ENCODE results near the gene C14orf132.

C14orf132 gene

GRCh38 chr14:96038920-96039632 lies at the start of gene C14orf132:
Gene C14orf132 (plus strand): TSS chr14:96039362. CDS start chr14:96039501, 139 bp downstream.
- Histone ChIP-seq H3F3A (ENCODE audit: insufficient read depth, low read length) (no peaks in the 10 kb centered on the region; the same call in 1 of the 2 replicates), H3K4me3 (ENCODE audit: low read depth, low read length, poor library complexity, severe bottlenecking) (peak within 1 kb of the TSS; percentile 73), H3K79me2 (ENCODE audit: insufficient read depth, low read length) (no peaks in the 10 kb centered on the region), H3K4me2 (ENCODE audit: low read length) (peak within 1 kb of the TSS; percentile 84), H3K27ac (ENCODE audit: low read depth, low read length, poor library complexity, severe bottlenecking) (no peak within 1 kb of the TSS), H3K9me2 (ENCODE audit: low read depth, low read length) (no peaks in the 10 kb centered on the region), H3K36me3 (ENCODE audit: insufficient read depth, low read length) (no peaks in the 10 kb centered on the region), H4K20me1 (ENCODE audit: insufficient read depth, low read length) (no peaks in the 10 kb centered on the region), H3K27me3 (ENCODE audit: insufficient read depth, low read length) (no peaks in the 10 kb centered on the region), H3K9ac (ENCODE audit: low read length) (peak within 1 kb of the TSS; percentile 67), H3K4me1 (ENCODE audit: insufficient read depth, low read length, severe bottlenecking) (peaks cover 4% of the 10 kb centered on the region), H2AFZ (ENCODE audit: low read length) (no peak within 1 kb of the TSS), H3K9me3 (ENCODE audit: low read length) (no peaks in the 10 kb centered on the region)
- TF ChIP-seq CTCF (IDR thresholded peaks at IDR 0.05; ENCODE audit: low read length) (no peak), EZH2 (IDR thresholded peaks at IDR 0.05; ENCODE audit: borderline replicate concordance, low read length) (no peak)

GRCh38 chr14:95993768-95994592 lies 45.2 kb upstream of the C14orf132 start:
- Histone ChIP-seq H3F3A (ENCODE audit: insufficient read depth, low read length) (no peaks in the 10 kb centered on the region), H3K27me3 (ENCODE audit: insufficient read depth, low read length) (no peaks in the 10 kb centered on the region; the same call in 1 of the 2 replicates), H3K27ac (ENCODE audit: low read depth, low read length, poor library complexity, severe bottlenecking) (no peak overlapping the region), H3K9me2 (ENCODE audit: low read depth, low read length) (no peaks in the 10 kb centered on the region), H3K4me3 (ENCODE audit: low read depth, low read length, poor library complexity, severe bottlenecking) (no peak overlapping the region), H2AFZ (ENCODE audit: low read length) (no peak overlapping the region), H3K79me2 (ENCODE audit: insufficient read depth, low read length) (no peaks in the 10 kb centered on the region), H3K4me2 (ENCODE audit: low read length) (no peak overlapping the region), H3K9me3 (ENCODE audit: low read length) (0 out of 2 replicates have a peak, but pooled peaks cover 6% of the 10 kb centered on the region), H3K36me3 (ENCODE audit: insufficient read depth, low read length) (no peaks in the 10 kb centered on the region), H3K4me1 (ENCODE audit: insufficient read depth, low read length, severe bottlenecking) (no peaks in the 10 kb centered on the region), H4K20me1 (ENCODE audit: insufficient read depth, low read length) (no peaks in the 10 kb centered on the region), H3K9ac (ENCODE audit: low read length) (no peak overlapping the region)
- TF ChIP-seq CTCF (IDR thresholded peaks at IDR 0.05; ENCODE audit: low read length) (peak; percentile 86), EZH2 (IDR thresholded peaks at IDR 0.05; ENCODE audit: borderline replicate concordance, low read length) (no peak)

GRCh38 chr14:95994593-95994928 lies 44.6 kb upstream of the C14orf132 start:
- H3K4me3 ChIP-seq (ENCODE audit: low read depth, low read length, poor library complexity, severe bottlenecking): no peak overlapping the region
- H3K9me3 ChIP-seq (ENCODE audit: low read length): 0 out of 2 replicates have a peak, but pooled peaks cover 6% of the 10 kb centered on the region
- H3K9ac ChIP-seq (ENCODE audit: low read length): no peak overlapping the region
- H2AFZ ChIP-seq (ENCODE audit: low read length): no peak overlapping the region
- TF ChIP-seq EZH2 (IDR thresholded peaks at IDR 0.05; ENCODE audit: borderline replicate concordance, low read length) (no peak), CTCF (IDR thresholded peaks at IDR 0.05; ENCODE audit: low read length) (no peak)
- no peaks in the 10 kb centered on the region for H3K79me2 ChIP-seq (ENCODE audit: insufficient read depth, low read length)
- H4K20me1 ChIP-seq (ENCODE audit: insufficient read depth, low read length): no peaks in the 10 kb centered on the region
- no peaks in the 10 kb centered on the region for H3F3A ChIP-seq (ENCODE audit: insufficient read depth, low read length)
- H3K9me2 ChIP-seq (ENCODE audit: low read depth, low read length): no peaks in the 10 kb centered on the region
- no peaks in the 10 kb centered on the region for H3K4me1 ChIP-seq (ENCODE audit: insufficient read depth, low read length, severe bottlenecking)
- H3K27me3 ChIP-seq (ENCODE audit: insufficient read depth, low read length): no peaks in the 10 kb centered on the region; the same call in 1 of the 2 replicates
- no peak overlapping the region for H3K27ac ChIP-seq (ENCODE audit: low read depth, low read length, poor library complexity, severe bottlenecking)
- H3K4me2 ChIP-seq (ENCODE audit: low read length): no peak overlapping the region
- no peaks in the 10 kb centered on the region for H3K36me3 ChIP-seq (ENCODE audit: insufficient read depth, low read length)
